ENCODE measurements around the gene UFD1. TPM values are rescaled to one million over a fixed set of nuclear protein-coding genes. Genes with fewer than 3 reads are reported as not detected.

Gene UFD1
- total RNA-seq, 2 donors from 2014 or later = 45.7 to 73.6 TPM

DNA sequence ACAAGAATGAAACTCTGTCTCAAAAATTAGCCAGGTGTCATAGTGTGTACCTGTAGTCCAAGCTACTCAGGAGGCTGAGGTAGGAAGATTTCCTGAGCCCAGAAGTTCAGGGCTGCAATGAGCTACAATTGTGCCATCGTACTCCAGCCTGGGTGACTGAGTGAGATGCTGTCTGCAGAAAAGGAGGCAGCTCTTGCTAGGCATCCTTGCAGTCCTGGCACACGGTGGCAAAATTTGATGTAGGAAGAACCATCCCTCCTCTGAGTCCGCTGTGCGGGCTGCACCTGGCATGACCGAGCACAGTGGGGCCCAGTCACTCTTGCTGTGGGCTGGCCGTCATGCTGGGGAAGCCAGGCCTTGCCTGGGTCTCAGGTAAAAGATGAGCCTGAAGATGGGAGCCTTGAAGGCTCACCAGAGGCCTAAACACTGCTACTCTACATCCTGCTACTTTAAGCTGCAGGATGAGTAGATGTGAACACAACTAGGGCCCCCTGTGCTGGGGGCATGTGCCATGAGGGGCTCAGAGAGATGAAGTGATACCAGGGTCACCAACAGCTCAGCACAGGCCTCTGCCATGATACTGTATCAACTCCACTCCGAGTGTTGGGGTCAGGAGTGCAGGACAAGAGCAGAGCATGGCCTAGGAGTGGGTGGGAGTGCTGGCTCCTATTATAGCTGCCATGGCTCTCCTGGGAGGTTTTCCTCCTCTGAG, 19.3 kb upstream of the UFD1 start:
- Histone ChIP-seq H3K27ac (no peak overlapping the region), H3K4me3 (no peak overlapping the region), H3K27me3 (no peaks in the 10 kb centered on the region), H3K4me1 (no peaks in the 10 kb centered on the region), H3K9ac (ENCODE audit: low read depth in 2 of 2, low read length in 2 of 2) (no peak overlapping the region), H3K9me3 (no peaks in the 10 kb centered on the region), H3K36me3 (no peaks in the 10 kb centered on the region)
- TF ChIP-seq, protein P1, sequence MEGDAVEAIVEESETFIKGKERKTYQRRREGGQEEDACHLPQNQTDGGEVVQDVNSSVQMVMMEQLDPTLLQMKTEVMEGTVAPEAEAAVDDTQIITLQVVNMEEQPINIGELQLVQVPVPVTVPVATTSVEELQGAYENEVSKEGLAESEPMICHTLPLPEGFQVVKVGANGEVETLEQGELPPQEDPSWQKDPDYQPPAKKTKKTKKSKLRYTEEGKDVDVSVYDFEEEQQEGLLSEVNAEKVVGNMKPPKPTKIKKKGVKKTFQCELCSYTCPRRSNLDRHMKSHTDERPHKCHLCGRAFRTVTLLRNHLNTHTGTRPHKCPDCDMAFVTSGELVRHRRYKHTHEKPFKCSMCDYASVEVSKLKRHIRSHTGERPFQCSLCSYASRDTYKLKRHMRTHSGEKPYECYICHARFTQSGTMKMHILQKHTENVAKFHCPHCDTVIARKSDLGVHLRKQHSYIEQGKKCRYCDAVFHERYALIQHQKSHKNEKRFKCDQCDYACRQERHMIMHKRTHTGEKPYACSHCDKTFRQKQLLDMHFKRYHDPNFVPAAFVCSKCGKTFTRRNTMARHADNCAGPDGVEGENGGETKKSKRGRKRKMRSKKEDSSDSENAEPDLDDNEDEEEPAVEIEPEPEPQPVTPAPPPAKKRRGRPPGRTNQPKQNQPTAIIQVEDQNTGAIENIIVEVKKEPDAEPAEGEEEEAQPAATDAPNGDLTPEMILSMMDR (IDR thresholded peaks at IDR 0.05) = no peak
- intact Hi-C loops (cut with DNase I) = no loop called here
- DNase-seq = no peak

DNA sequence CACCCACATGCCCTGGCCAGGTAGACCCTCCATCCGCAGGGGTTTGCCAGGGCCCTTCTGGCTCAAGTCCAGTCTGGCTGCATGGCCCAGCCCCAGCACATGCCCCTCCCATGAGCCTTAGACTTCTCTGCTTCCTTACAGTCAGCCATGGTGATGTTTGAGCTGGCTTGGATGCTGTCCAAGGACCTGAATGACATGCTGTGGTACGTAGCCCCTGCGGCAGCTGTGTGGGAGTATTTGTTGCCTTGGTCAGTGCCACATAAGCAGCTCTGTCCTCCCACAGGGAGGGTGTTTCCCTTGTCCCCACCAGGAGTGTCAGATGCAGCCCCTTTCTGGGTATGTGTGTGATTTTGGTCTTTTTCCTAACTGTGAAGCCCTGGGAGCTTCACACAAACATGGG, 18.3 kb upstream of the UFD1 start:
- no peak overlapping the region for H3K9ac ChIP-seq (ENCODE audit: low read depth in 2 of 2, low read length in 2 of 2)
- intact Hi-C loops (cut with DNase I) = no loop called here
- no peak overlapping the region for H3K27ac ChIP-seq
- H3K27me3 ChIP-seq = no peaks in the 10 kb centered on the region
- H3K9me3 ChIP-seq = no peaks in the 10 kb centered on the region
- DNase-seq = no peak
- TF ChIP-seq, protein P1 (IDR thresholded peaks at IDR 0.05) = no peak
- H3K36me3 ChIP-seq = no peaks in the 10 kb centered on the region
- no peak overlapping the region for H3K4me3 ChIP-seq
- H3K4me1 ChIP-seq = no peaks in the 10 kb centered on the region

DNA sequence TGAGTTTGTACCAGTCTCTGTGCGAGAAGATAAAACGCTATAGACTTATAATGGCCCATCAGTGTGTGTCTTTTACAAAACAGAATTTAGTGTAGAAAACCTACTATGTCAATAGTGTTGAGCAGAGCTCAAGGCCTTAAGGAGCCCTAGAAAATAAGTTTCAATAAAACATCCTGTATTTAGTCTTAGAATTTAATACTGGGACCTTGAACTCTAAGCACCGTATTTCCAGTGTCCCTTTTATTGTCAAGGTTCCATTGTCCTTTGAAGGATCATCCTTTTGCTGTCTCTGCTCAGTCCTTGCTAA, 17.3 kb upstream of the UFD1 start:
- H3K4me3 ChIP-seq = no peak overlapping the region
- intact Hi-C loops (cut with DNase I) = no loop called here
- no peak overlapping the region for H3K9ac ChIP-seq (ENCODE audit: low read depth in 2 of 2, low read length in 2 of 2)
- H3K36me3 ChIP-seq = no peaks in the 10 kb centered on the region
- no peak overlapping the region for H3K27ac ChIP-seq
- no peak for DNase-seq
- TF ChIP-seq, protein P1 (IDR thresholded peaks at IDR 0.05) = no peak
- H3K4me1 ChIP-seq = no peaks in the 10 kb centered on the region
- no peaks in the 10 kb centered on the region for H3K27me3 ChIP-seq
- no peaks in the 10 kb centered on the region for H3K9me3 ChIP-seq

DNA sequence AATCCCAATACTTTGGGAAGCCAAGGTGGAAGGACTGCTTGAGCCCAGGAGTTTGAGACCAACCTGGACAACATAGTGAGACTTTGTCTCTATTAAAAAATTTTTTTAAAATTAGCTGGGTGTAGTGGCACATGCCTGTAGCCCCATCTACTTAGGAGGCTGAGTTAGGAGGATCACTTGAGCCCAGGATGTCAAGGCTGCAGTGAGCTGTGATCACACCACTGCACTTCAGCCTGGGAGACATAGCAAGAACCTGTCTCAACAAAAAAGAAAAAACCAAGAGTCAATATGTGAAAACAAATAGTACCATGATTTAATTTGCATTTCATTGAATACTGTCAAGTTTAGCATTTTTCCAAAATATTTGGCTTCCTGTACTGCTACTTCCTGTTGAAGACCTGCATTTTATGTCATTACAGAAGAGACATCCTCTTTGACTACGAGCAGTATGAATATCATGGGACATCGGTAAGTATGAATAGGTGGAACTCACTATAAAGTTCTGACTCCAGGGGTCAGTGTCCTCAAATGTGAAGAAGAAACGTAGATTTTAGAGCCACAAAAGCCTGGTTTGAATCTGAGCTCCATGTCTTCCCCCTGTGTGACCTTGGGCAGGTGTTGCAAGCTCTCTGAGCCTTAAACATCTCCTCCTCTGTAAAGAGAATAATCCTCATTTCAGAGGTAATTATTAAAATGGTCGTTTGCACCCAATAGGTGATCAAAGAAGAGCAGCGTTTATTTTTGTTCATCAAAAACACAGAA, 16.8 kb upstream of the UFD1 start:
- H3K27me3 ChIP-seq = no peaks in the 10 kb centered on the region

DNA sequence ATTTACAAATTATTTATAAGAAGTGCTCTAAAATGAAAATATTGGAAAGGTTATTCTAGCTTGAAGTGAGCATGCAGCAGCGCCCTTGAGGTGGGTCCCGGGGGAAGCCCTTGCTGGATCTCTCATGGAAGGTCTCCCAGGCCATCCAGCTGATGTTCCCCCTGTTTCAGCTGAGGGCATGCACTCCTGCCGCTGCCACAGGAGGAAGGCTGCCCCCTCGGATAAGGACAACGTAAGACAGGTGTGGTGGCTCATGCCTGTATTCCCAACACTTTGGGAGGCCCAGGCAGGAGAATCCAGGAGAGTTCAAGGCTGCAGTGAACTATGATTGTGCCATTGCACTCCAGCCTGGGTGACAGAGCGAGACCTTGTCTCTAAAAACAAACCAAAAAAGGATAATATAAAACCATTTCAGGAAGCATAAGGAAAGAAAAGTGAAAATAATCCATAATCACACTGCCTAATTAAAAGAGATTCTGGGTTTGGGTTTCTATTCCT, 15.7 kb upstream of the UFD1 start:
- H3K9ac ChIP-seq (ENCODE audit: low read depth in 2 of 2, low read length in 2 of 2) = no peak overlapping the region
- H3K27me3 ChIP-seq = no peaks in the 10 kb centered on the region
- H3K4me1 ChIP-seq = no peaks in the 10 kb centered on the region
- intact Hi-C loops (cut with DNase I) = loop anchor here (5.0 kb wide), 1 partner anchor 133 kb away; no protein-coding TSS in a partner anchor
- H3K4me3 ChIP-seq = no peak overlapping the region
- no peak overlapping the region for H3K27ac ChIP-seq
- TF ChIP-seq, protein P1 (IDR thresholded peaks at IDR 0.05) = no peak
- no peaks in the 10 kb centered on the region for H3K36me3 ChIP-seq
- no peak for DNase-seq
- H3K9me3 ChIP-seq = no peaks in the 10 kb centered on the region

More for the DNA sequence above, 16.8 kb upstream of the UFD1 start:
- Histone ChIP-seq H3K27ac (no peak overlapping the region), H3K9me3 (no peaks in the 10 kb centered on the region), H3K4me1 (no peaks in the 10 kb centered on the region), H3K9ac (ENCODE audit: low read depth in 2 of 2, low read length in 2 of 2) (no peak overlapping the region), H3K4me3 (no peak overlapping the region), H3K36me3 (no peaks in the 10 kb centered on the region)
- no peak for DNase-seq
- TF ChIP-seq, protein P1 (IDR thresholded peaks at IDR 0.05) = no peak
- intact Hi-C loops (cut with DNase I) = no loop called here

All from colonic mucosa (tissue), 4 donors.